Activated CD4-positive, alpha-beta T cell treated with anti-CD3 and anti-CD28 coated beads, Interleukin-2, amount 50 U/mL, for 48 hours (primary cell): ENCODE data around the gene GLI3.

Experiments
- DNase-seq, 2 experiments: peaks; one replicate each; pipeline ENCODE4 v3.0.0-alpha.2; 2020

The GLI3 gene

GRCh38 chr7:42135728-42136127 is 101.3 kb downstream of the GLI3 start:
- no peak for DNase-seq

- no peak for DNase-seq
Observed at GRCh38 chr7:42134276-42134876, 102.6 kb downstream of the GLI3 start.

- DNase-seq: no peak
Observed at GRCh38 chr7:42133321-42133720, 103.7 kb downstream of the GLI3 start.

GRCh38 chr7:42128703-42129102 is 108.3 kb downstream of the GLI3 start:
- no peak for DNase-seq

GRCh38 chr7:42127232-42127622 is 109.8 kb downstream of the GLI3 start:
- DNase-seq: no peak

GRCh38 chr7:42126475-42127231 is 110.4 kb downstream of the GLI3 start:
- no peak for DNase-seq

GRCh38 chr7:42125321-42125720 is 111.7 kb downstream of the GLI3 start:
- no peak for DNase-seq

DNA sequence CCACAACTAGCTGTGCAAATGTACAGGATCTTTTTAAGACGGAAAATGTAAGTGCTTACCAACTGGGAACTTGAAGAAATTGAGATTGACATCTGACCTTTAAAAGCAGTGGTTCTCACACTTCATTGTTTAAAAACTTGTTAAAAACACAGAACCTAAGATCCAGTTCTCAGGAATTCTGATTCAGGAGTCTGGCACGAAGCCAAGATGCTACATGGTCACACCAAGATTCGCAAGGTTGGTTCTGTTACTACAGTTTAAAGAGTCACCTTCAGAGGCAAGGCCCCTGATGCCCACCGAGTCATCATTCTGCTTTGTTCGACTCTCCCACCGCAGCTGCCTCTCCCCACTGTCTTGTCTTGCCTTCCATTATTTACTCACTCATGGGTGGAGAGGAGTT is 113.3 kb downstream of the GLI3 start:
- DNase-seq: no peak

- DNase-seq: no peak
Observed at GRCh38 chr7:42120191-42120590, 116.8 kb downstream of the GLI3 start.

DNA sequence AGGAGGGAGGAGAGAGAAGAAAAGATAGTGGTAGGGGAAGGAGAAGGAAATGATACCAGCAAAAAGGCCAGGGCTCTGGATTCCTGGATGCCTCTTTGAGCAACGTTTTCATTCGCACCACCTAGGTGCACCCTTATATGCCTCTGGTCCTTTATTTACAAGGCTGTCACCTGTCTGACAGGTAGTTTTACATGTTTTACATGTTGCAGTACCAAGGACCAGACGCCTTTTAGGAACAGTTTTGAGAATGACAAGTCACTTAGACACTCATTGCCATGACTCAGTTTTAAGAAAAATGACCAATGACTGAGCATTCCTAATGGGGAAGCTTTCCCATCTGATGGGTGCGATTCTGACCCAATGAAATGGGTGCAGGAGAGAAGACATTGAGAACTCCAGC is 119.8 kb downstream of the GLI3 start:
- no peak for DNase-seq

GRCh38 chr7:42115795-42116194 is 121.2 kb downstream of the GLI3 start:
- DNase-seq: no peak

GRCh38 chr7:42110333-42110732 is 126.7 kb downstream of the GLI3 start:
- no peak for DNase-seq

GRCh38 chr7:42108803-42109528 is 128.0 kb downstream of the GLI3 start:
- DNase-seq: no peak

DNA sequence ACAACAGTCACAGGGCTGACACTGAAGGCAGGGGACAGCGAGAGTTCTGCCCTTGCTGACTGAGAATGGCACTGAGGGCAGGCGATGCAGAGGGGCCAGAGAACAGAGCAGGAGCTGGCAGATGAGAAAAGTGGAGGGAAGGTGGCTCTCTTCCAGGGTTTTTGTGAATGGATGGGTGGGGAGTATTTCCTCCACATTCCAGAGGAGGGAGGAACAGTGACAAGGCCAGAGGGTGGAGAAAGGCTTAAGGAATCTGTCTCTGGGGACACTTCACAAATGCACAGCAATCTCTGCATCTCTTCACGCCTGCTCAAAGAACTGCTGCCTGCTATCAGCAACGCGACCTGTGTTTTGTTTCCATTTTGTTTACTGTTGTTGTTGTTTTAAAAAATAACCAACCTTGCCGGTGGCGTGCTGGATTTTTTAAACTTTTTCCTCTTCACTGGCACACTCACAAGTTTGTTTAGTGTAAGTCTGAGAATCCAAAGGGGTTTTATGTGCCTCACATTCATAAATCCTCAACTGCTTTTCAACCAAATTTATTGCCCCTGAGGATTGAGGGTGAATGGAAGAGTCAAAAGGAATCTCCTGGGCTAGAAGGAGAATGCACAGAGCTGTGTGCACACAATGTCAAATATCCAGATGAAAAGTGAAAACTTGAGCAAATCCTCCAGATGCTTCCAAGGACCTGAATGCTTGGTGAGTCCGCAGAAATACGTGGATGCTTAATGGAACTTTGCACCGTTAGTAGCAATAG is 129.3 kb downstream of the GLI3 start:
- no peak for DNase-seq

DNA sequence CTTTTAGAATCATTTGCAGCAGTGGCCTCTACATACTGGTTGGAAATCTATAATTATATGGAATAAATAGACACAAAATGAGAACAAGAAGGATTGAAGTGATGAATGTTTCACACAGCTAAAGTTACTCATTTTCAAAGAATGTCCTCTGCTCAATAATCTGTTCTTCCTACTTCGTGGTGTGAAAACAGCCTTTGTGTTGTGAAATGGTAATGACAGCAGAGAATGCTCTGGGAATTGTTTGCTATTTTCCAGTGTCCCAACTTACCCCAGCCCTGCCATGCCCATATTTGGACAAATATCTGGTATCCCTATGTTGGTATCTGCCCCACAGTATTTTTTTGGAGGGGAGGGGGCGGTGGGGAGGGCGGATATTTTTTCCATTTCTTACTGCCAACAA is 130.4 kb downstream of the GLI3 start:
- no peak for DNase-seq

DNA sequence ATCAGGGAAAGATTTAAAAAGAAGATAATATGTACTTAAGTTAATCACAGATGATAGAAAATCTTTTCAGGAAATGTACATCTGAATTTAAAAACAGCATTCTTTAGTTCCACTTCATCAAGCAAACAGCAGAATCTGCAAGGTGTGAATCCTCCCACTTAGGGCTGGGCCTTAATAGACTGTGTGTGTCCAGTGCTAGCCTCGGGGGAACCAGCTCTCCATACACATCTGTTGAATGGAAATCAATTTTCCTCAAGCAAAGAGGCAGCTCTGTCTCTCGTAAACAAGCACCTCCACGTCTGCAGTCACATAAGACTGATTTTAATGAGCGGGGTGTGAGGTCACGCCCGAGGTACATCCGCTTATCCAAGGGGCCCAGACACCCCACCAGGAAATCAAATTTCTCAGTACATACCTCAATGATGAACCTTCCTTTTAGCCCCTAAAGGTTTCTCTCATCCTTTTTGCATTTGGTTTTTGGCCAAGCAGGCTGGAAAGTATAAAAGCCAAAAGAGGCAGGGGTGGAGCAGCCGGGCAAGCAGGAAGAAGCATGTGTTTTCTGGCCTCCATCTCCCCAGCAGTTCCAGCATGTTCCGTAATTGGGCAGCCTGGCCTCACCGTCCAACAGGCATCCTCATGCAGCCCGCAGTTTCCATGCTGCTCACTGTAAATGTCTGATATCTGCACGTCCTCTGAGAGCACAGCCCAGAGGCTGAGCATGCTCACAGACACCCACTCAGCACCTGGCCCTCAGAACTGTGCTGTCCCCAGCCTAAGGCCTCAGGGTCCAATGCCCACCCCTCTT is 131.3 kb downstream of the GLI3 start:
- DNase-seq: no peak

- DNase-seq: no peak
Observed at GRCh38 chr7:42104694-42105093, 132.3 kb downstream of the GLI3 start.

DNA sequence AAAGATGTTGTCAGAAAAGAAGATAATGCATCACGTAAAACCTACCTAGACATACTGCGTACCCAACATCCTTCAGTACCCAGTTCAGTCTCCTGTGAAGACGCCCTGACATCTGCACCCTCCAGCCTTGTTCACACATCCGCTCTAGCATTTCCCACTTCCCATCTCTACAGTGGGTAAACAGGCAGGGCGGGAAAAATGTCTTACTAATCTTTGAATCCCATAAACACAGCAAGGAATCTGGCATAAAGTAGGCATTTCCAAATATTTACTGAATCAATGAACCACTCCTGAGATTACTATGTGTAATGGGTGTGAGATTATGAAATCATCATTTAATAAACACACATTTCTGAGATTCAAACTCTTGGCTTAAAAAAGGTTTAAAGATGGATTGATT is 132.8 kb downstream of the GLI3 start:
- no peak for DNase-seq

DNA sequence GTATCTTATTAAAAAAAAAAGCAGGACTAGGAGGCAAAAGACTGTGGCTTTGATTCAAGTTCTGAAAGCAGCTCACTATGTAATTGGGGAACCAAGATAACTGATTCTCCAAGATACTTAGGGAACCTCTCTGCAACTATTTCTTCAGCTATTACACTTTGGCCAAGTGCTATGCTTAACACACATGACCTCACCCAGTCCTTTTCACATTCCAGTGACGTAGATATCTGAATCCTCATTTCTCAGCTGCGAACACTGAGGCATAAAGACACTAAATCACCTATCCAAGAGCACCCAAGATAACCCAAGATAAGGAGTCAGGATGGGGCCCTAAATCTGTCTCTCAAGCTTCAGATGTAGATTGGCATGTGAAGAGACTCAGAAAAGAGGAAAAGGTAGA is 133.6 kb downstream of the GLI3 start:
- DNase-seq: no peak

GRCh38 chr7:42103020-42103419 is 134.0 kb downstream of the GLI3 start:
- DNase-seq: no peak

GRCh38 chr7:42102301-42102700 is 134.7 kb downstream of the GLI3 start:
- DNase-seq: no peak

- no peak for DNase-seq
Observed at GRCh38 chr7:42100156-42100508, 136.9 kb downstream of the GLI3 start.
